ENCODE data around the gene CACNA1E. TPM values are rescaled to one million over a fixed set of nuclear protein-coding genes. Genes with fewer than 3 reads are reported as not detected.

Gene CACNA1E
- total and polyA plus RNA-seq, 2 of the 13 experiments (the other 11 are each of a cell fraction or from before 2014, with no cell fraction given) = not detected

DNA sequence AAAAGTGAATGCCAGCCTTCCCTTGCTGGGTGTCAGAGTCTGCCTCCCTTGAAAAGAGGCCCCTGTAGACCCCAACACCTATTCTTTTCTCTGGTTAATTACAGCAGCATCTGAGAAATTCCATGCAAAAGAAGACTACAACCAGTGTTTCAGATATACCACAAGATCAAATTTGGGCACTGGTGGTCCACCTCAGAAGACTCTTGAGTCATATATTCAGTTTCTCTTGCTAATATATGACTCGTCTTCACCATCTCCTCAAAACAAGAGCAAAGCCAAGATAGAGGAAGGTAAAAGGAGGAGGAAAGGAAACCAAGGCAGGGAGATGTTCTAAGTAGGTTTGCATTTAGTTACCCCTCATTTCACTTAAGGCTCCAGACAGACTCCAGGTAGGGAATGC lies 318.3 kb downstream of the CACNA1E start (continued):
- TF ChIP-seq ZKSCAN8 (CRISPR knock-in tag; IDR thresholded peaks at IDR 0.05; ENCODE audit: borderline replicate concordance) = no peak
- no peak for TF ChIP-seq ZNF724P (CRISPR knock-in tag; IDR thresholded peaks at IDR 0.05; ENCODE audit: borderline replicate concordance)
- TF ChIP-seq, protein P1, sequence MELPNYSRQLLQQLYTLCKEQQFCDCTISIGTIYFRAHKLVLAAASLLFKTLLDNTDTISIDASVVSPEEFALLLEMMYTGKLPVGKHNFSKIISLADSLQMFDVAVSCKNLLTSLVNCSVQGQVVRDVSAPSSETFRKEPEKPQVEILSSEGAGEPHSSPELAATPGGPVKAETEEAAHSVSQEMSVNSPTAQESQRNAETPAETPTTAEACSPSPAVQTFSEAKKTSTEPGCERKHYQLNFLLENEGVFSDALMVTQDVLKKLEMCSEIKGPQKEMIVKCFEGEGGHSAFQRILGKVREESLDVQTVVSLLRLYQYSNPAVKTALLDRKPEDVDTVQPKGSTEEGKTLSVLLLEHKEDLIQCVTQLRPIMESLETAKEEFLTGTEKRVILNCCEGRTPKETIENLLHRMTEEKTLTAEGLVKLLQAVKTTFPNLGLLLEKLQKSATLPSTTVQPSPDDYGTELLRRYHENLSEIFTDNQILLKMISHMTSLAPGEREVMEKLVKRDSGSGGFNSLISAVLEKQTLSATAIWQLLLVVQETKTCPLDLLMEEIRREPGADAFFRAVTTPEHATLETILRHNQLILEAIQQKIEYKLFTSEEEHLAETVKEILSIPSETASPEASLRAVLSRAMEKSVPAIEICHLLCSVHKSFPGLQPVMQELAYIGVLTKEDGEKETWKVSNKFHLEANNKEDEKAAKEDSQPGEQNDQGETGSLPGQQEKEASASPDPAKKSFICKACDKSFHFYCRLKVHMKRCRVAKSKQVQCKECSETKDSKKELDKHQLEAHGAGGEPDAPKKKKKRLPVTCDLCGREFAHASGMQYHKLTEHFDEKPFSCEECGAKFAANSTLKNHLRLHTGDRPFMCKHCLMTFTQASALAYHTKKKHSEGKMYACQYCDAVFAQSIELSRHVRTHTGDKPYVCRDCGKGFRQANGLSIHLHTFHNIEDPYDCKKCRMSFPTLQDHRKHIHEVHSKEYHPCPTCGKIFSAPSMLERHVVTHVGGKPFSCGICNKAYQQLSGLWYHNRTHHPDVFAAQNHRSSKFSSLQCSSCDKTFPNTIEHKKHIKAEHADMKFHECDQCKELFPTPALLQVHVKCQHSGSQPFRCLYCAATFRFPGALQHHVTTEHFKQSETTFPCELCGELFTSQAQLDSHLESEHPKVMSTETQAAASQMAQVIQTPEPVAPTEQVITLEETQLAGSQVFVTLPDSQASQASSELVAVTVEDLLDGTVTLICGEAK (IDR thresholded peaks at IDR 0.05) = no peak
- TF ChIP-seq, protein P1 (CRISPR knock-in tag; IDR thresholded peaks at IDR 0.05) = no peak
- TF ChIP-seq PHF21A (CRISPR knock-in tag; IDR thresholded peaks at IDR 0.05) = no peak

Data from HepG2 (cell line).